Liver (tissue), 3 donors: ENCODE results near the gene GDF9.

Experiments
- ATF3 ChIP-seq: IDR thresholded peaks from 2 replicates; pipeline ENCODE4 v1.6.1; 2016; ENCODE audit warnings: antibody characterized with exemption
- EGR1 ChIP-seq, 2 donors: IDR thresholded peaks; 2 replicates each; pipeline ENCODE4 v1.6.1; 2016 to 2018; ENCODE audit warnings: antibody characterized with exemption in 2 of 2, low read depth in 2 of 2
- FOXA2 ChIP-seq: IDR thresholded peaks from 2 replicates; pipeline ENCODE4 v1.6.1; 2016; ENCODE audit warnings: antibody characterized with exemption
- HNF4A ChIP-seq, 2 donors: conservative IDR thresholded peaks; 2 replicates each; pipeline ENCODE4 v1.6.1; 2016; ENCODE audit warnings: antibody characterized with exemption in 2 of 2, mild to moderate bottlenecking in 2 of 2
- JUND ChIP-seq, 2 donors: IDR thresholded peaks; 2 replicates each; pipeline ENCODE4 v1.6.1; 2016; ENCODE audit warnings: antibody characterized with exemption in 2 of 2
- NR2F2 ChIP-seq: IDR thresholded peaks from 2 replicates; pipeline ENCODE4 v1.6.1; 2016; ENCODE audit warnings: antibody characterized with exemption
- TAF1 ChIP-seq: conservative IDR thresholded peaks from 2 replicates; pipeline ENCODE4 v1.6.1; 2016; ENCODE audit warnings: antibody characterized with exemption, mild to moderate bottlenecking
- YY1 ChIP-seq: IDR thresholded peaks from 2 replicates; pipeline ENCODE4 v1.6.1; 2016; ENCODE audit warnings: antibody characterized with exemption, mild to moderate bottlenecking
- TF ChIP-seq, protein P1 (sequence below): fragments of 150-350 bp; IDR thresholded peaks from 2 replicates; pipeline ENCODE4 v1.5.1; 2017; ENCODE audit warnings: improper control_type of control experiment, low read depth, low read length; ENCODE audit not compliant: missing input control
- TF ChIP-seq, protein P2 (sequence below): IDR thresholded peaks from 2 replicates; pipeline ENCODE4 v1.6.1; 2016; ENCODE audit warnings: antibody characterized with exemption
- TF ChIP-seq, protein P3 (sequence below): IDR thresholded peaks from 2 replicates; pipeline ENCODE4 v1.6.1; 2016; ENCODE audit warnings: antibody characterized with exemption, mild to moderate bottlenecking
- donor health status: healthy.
- donor health status: healthy.

GRCh38 chr5:132889501-132889900 lies 23.2 kb upstream of the GDF9 start:
- TF ChIP-seq, protein P1, sequence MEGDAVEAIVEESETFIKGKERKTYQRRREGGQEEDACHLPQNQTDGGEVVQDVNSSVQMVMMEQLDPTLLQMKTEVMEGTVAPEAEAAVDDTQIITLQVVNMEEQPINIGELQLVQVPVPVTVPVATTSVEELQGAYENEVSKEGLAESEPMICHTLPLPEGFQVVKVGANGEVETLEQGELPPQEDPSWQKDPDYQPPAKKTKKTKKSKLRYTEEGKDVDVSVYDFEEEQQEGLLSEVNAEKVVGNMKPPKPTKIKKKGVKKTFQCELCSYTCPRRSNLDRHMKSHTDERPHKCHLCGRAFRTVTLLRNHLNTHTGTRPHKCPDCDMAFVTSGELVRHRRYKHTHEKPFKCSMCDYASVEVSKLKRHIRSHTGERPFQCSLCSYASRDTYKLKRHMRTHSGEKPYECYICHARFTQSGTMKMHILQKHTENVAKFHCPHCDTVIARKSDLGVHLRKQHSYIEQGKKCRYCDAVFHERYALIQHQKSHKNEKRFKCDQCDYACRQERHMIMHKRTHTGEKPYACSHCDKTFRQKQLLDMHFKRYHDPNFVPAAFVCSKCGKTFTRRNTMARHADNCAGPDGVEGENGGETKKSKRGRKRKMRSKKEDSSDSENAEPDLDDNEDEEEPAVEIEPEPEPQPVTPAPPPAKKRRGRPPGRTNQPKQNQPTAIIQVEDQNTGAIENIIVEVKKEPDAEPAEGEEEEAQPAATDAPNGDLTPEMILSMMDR: no peak
- TF ChIP-seq NR2F2: no peak
- TF ChIP-seq TAF1: no peak
- TF ChIP-seq HNF4A (conservative IDR thresholded peaks at IDR 0.05): no peak
- TF ChIP-seq YY1: no peak
- TF ChIP-seq, protein P2, sequence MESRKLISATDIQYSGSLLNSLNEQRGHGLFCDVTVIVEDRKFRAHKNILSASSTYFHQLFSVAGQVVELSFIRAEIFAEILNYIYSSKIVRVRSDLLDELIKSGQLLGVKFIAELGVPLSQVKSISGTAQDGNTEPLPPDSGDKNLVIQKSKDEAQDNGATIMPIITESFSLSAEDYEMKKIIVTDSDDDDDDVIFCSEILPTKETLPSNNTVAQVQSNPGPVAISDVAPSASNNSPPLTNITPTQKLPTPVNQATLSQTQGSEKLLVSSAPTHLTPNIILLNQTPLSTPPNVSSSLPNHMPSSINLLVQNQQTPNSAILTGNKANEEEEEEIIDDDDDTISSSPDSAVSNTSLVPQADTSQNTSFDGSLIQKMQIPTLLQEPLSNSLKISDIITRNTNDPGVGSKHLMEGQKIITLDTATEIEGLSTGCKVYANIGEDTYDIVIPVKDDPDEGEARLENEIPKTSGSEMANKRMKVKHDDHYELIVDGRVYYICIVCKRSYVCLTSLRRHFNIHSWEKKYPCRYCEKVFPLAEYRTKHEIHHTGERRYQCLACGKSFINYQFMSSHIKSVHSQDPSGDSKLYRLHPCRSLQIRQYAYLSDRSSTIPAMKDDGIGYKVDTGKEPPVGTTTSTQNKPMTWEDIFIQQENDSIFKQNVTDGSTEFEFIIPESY: no peak
- no peak for TF ChIP-seq ATF3
- TF ChIP-seq JUND (IDR thresholded peaks at IDR 0.05): no peak
- TF ChIP-seq, protein P3, sequence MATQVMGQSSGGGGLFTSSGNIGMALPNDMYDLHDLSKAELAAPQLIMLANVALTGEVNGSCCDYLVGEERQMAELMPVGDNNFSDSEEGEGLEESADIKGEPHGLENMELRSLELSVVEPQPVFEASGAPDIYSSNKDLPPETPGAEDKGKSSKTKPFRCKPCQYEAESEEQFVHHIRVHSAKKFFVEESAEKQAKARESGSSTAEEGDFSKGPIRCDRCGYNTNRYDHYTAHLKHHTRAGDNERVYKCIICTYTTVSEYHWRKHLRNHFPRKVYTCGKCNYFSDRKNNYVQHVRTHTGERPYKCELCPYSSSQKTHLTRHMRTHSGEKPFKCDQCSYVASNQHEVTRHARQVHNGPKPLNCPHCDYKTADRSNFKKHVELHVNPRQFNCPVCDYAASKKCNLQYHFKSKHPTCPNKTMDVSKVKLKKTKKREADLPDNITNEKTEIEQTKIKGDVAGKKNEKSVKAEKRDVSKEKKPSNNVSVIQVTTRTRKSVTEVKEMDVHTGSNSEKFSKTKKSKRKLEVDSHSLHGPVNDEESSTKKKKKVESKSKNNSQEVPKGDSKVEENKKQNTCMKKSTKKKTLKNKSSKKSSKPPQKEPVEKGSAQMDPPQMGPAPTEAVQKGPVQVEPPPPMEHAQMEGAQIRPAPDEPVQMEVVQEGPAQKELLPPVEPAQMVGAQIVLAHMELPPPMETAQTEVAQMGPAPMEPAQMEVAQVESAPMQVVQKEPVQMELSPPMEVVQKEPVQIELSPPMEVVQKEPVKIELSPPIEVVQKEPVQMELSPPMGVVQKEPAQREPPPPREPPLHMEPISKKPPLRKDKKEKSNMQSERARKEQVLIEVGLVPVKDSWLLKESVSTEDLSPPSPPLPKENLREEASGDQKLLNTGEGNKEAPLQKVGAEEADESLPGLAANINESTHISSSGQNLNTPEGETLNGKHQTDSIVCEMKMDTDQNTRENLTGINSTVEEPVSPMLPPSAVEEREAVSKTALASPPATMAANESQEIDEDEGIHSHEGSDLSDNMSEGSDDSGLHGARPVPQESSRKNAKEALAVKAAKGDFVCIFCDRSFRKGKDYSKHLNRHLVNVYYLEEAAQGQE: no peak
- no peak for TF ChIP-seq EGR1 (IDR thresholded peaks at IDR 0.05; ENCODE audit: low read depth in 2 of 2)
- no peak for TF ChIP-seq FOXA2
